HCT116 (cell line): ENCODE data around the gene TEX22. TPM values are rescaled to one million over a fixed set of nuclear protein-coding genes. Genes with fewer than 3 reads are reported as not detected.

Source experiments
- ATAC-seq: fragments of 200-7000 bp; cut with Tn5 transposase; 2 replicates; pipeline ENCODE4 v1.9.1; 2020; ENCODE audit warnings: mild to moderate bottlenecking, moderate library complexity
- BruUV-seq: library from RNA; stranded (reverse); fragments of 400-500 nt; replicated peaks from 2 replicates; lab custom pipeline; 2021; lab: Mats Ljungman, UMichigan
- CTCF ChIA-PET: fragments of 300-600 bp; sonication (Branson Sonifier 250); formaldehyde crosslinking; loops from one replicate; lab custom pipeline; 2021; ENCODE audit warnings: antibody characterized with exemption; lab: Charles Lee
- POLR2A ChIA-PET: fragments of 300-600, 350-600 bp; sonication (Branson Sonifier 250); formaldehyde crosslinking; loops from one replicate; lab custom pipeline; 2021; ENCODE audit warnings: antibody characterized with exemption; lab: Charles Lee
- RAD21 ChIA-PET, 2 experiments: fragments of 300-600 bp; sonication (Branson Sonifier 250); formaldehyde crosslinking; loops; one replicate each; lab custom pipeline; 2023; ENCODE audit warnings: low total read pairs in 2 of 2; ENCODE audit not compliant: uncharacterized antibody in 2 of 2, unreplicated experiment in 2 of 2, low non-redundant PET in 1 of 2; lab: Charles Lee
- DNase-seq: peaks from one replicate; pipeline ENCODE4 v3.0.0-alpha.2; 2010; ENCODE audit warnings: low read depth, low spot score
- H2AFZ ChIP-seq: fragments of 200-600 bp; shearing (Covaris generic), sonication (generic); 2 replicates; pipeline ENCODE4 v1.6.1; 2017; ENCODE audit warnings: low read depth, mixed run types, mixed read lengths, antibody characterized with exemption, low read length; ENCODE audit not compliant: poor library complexity, severe bottlenecking
- H3K27ac ChIP-seq: 2 replicates; pipeline ENCODE4 v1.5.1; 2012; ENCODE audit warnings: low read depth, low read length
- H3K27me3 ChIP-seq: fragments of 200-600 bp; sonication (generic); 2 replicates; pipeline ENCODE4 v1.6.1; 2016; ENCODE audit warnings: mixed run types, low read length, mixed read lengths; ENCODE audit not compliant: insufficient read depth
- H3K36me3 ChIP-seq, 2 experiments: fragments of 200-500 bp in 1 of 2; fragments of 200-600 bp in 1 of 2; sonication (Bioruptor generic) in 1 of 2; sonication (generic) in 1 of 2; 2 replicates each; pipeline versions ENCODE4 v1.5.1 to v1.6.1; 2014 to 2016; ENCODE audit warnings: low read length in 2 of 2, inconsistent platforms in 1 of 2, mixed read lengths in 1 of 2, mixed run types in 1 of 2; ENCODE audit not compliant: insufficient read depth in 2 of 2, control insufficient read depth in 1 of 2
- H3K4me1 ChIP-seq, 2 experiments: fragments of 200-600 bp in 1 of 2; sonication (generic) in 1 of 2; 2 replicates each; pipeline versions ENCODE4 v1.5.1 to v1.6.1; 2012 to 2017; ENCODE audit warnings: low read length in 2 of 2, inconsistent platforms in 1 of 2, mild to moderate bottlenecking in 1 of 2, mixed read lengths in 1 of 2, mixed run types in 1 of 2, moderate library complexity in 1 of 2; ENCODE audit not compliant: insufficient read depth in 2 of 2, control insufficient read depth in 1 of 2
- H3K4me2 ChIP-seq: fragments of 200-600 bp; sonication (generic); 2 replicates; pipeline ENCODE4 v1.6.1; 2017; ENCODE audit warnings: mixed run types, low read length, mixed read lengths
- H3K4me3 ChIP-seq, 2 experiments: fragments of 200-600 bp in 1 of 2; sonication (generic) in 1 of 2; replicated peaks in 1 of 2; 2 replicates each; pipeline ENCODE4 v1.5.1; 2011 to 2016; ENCODE audit warnings: low read length in 2 of 2, control low read depth in 1 of 2, low read depth in 1 of 2, mild to moderate bottlenecking in 1 of 2, mixed read lengths in 1 of 2, mixed run types in 1 of 2
- H3K79me2 ChIP-seq: fragments of 200-600 bp; sonication (generic); 2 replicates; pipeline ENCODE4 v1.6.1; 2017; ENCODE audit warnings: mild to moderate bottlenecking, mixed run types, low read length, moderate library complexity, mixed read lengths; ENCODE audit not compliant: insufficient read depth
- H3K9ac ChIP-seq: fragments of 200-600 bp; sonication (generic); 2 replicates; pipeline ENCODE4 v1.6.1; 2016; ENCODE audit warnings: low read length, mixed read lengths
- H3K9me2 ChIP-seq: fragments of 200-600 bp; sonication (generic), shearing (Covaris generic); 2 replicates; pipeline ENCODE4 v1.6.1; 2017; ENCODE audit warnings: mixed run types, mild to moderate bottlenecking, moderate library complexity; ENCODE audit not compliant: insufficient read depth
- H3K9me3 ChIP-seq, 2 experiments: fragments of 200-500 bp in 1 of 2; fragments of 200-600 bp in 1 of 2; sonication (Bioruptor generic) in 1 of 2; sonication (generic) in 1 of 2; 2 replicates each; pipeline ENCODE4 v1.6.1; 2014 to 2017; ENCODE audit warnings: low read length in 2 of 2, mixed read lengths in 2 of 2, inconsistent platforms in 1 of 2, low read depth in 1 of 2, mild to moderate bottlenecking in 1 of 2, mixed run types in 1 of 2, moderate library complexity in 1 of 2; ENCODE audit not compliant: control insufficient read depth in 1 of 2, insufficient read depth in 1 of 2
- H4K20me1 ChIP-seq: fragments of 200-600 bp; sonication (generic), shearing (Covaris generic); 2 replicates; pipeline ENCODE4 v1.6.1; 2017; ENCODE audit warnings: mixed run types, mild to moderate bottlenecking, moderate library complexity; ENCODE audit not compliant: insufficient read depth
- CEBPB ChIP-seq: IDR thresholded peaks from 2 replicates; pipeline ENCODE4 v1.6.1; 2012; ENCODE audit warnings: low read depth
- EGR1 ChIP-seq: IDR thresholded peaks from 2 replicates; pipeline ENCODE4 v1.6.1; 2012; ENCODE audit warnings: low read depth
- ELF1 ChIP-seq: IDR thresholded peaks from 2 replicates; pipeline ENCODE4 v1.6.1; 2012; ENCODE audit warnings: low read depth, borderline replicate concordance
- EZH2 ChIP-seq: fragments of 200-600 bp; sonication (generic); IDR thresholded peaks from 2 replicates; pipeline ENCODE4 v1.6.1; 2017; ENCODE audit warnings: antibody characterized with exemption, mixed run types
- RAD21 ChIP-seq: IDR thresholded peaks from 2 replicates; pipeline ENCODE4 v1.6.1; 2012; ENCODE audit warnings: low read depth, mild to moderate bottlenecking
- YY1 ChIP-seq: IDR thresholded peaks from 2 replicates; pipeline ENCODE4 v1.6.1; 2011; ENCODE audit warnings: low read length, low read depth, moderate library complexity, mild to moderate bottlenecking; ENCODE audit not compliant: insufficient replicate concordance; ENCODE audit errors: extremely low read depth
- intact Hi-C: fragments of 100-400 bp; cut with micrococcal nuclease; formaldehyde crosslinking; loops from 2 replicates; pipeline ENCODE4 v1.10.0; 2022
- total RNA-seq: library from RNA; stranded (reverse); gene quantifications from one replicate; pipeline ENCODE4 v1.2.1, GENCODE V29; 2021; ENCODE audit not compliant: unreplicated experiment
- TF ChIP-seq, protein P1 (sequence below): IDR thresholded peaks from 2 replicates; pipeline ENCODE4 v1.6.1; 2012
- TF ChIP-seq, protein P2 (sequence below): IDR thresholded peaks from 2 replicates; pipeline ENCODE4 v1.6.1; 2011; ENCODE audit warnings: mild to moderate bottlenecking, low read length, moderate library complexity; ENCODE audit not compliant: insufficient replicate concordance; ENCODE audit errors: extremely low read depth
- TF ChIP-seq, protein P3 (sequence below), 3 experiments: fragments of 200-600 bp in 1 of 3; sonication (generic) in 1 of 3; IDR thresholded peaks in 2 of 3; conservative IDR thresholded peaks in 1 of 3; 2 replicates each; pipeline ENCODE4 v1.5.1; 2012 to 2017; ENCODE audit warnings: low read depth in 2 of 3, low read length in 2 of 3, antibody characterized with exemption in 1 of 3, borderline replicate concordance in 1 of 3, control low read depth in 1 of 3, mild to moderate bottlenecking in 1 of 3, mixed read lengths in 1 of 3, mixed run types in 1 of 3, moderate library complexity in 1 of 3; ENCODE audit not compliant: insufficient read depth in 1 of 3

Gene TEX22
- total RNA-seq, 1 experiment from 2014 or later = 3.8 TPM

DNA sequence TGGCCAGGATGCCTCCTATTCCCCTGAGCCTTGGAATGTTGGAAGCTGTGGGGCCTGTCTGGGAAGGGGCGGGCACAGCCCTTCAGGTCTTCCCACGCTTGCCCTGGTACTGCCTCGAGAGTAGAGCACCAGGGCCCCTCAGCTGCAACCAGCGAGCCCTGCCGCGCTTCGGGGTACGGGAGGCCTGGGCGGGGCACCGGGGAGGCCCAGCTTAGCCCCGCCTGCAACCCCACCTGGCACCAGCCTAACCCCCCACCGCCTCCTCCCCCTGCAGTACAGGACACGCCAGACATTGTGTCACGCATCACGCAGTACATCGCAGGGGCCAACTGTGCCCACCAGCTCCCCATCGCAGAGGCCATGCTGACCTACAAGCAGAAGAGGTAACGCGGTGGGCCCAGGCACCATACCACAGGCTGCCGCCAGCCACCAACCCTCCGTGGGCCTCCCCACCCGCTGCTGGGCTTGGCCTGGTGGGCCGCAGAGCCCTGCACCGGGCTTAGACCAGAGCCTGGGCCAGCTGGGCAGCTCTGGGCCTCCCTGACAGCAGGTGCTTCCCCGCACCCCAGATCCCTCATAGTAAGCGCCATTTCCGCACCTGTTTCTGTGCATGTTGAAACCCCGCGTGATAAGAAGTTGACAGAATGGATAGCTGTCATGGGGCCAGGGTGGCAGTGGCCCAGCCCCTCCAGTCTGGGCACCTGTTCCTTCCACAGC, 13.6 kb upstream of the TEX22 start (continued):
- TF ChIP-seq RAD21 (no peak), CEBPB (no peak), EZH2 (no peak), ELF1 (no peak), EGR1 (no peak)
- TF ChIP-seq, protein P1, sequence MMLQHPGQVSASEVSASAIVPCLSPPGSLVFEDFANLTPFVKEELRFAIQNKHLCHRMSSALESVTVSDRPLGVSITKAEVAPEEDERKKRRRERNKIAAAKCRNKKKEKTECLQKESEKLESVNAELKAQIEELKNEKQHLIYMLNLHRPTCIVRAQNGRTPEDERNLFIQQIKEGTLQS = no peak
- TF ChIP-seq, all 23 proteins: peak for 0

DNA sequence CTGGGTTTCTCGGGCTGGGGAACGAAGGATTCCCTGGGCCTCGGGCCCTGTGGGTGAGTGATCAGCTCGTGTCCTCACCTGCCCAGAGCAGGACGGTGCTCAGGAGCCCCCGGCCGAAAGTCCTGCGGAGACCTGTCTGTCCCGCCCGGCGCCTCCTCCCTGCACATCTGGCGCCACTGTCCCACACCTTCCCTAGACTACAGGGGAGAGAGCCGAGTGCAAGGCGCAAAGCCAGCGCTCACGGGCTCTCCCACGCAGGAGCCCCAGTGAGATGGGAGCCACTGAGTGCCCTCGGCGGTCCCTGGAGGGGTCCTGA, 13.1 kb upstream of the TEX22 start:
- DNase-seq (no peak), ATAC-seq (no peak)
- ChIA-PET RAD21 (interaction anchor here in 1 of 2 experiments (0.6 kb wide), 1 partner anchor 143 kb away, joined by 3 read pairs; no protein-coding TSS in a partner anchor), CTCF (no interaction called here), POLR2A (no interaction called here)
- Histone ChIP-seq H3K9me3 (no peaks in the 10 kb centered on the region), H3K36me3 (no peaks in the 10 kb centered on the region), H3K9me2 (no peaks in the 10 kb centered on the region), H3K4me3 (no peak overlapping the region), H3K4me1 (no peaks in the 10 kb centered on the region), H3K27ac (no peak overlapping the region), H3K9ac (no peak overlapping the region), H3K27me3 (no peaks in the 10 kb centered on the region), H3K79me2 (no peaks in the 10 kb centered on the region), H4K20me1 (no peaks in the 10 kb centered on the region), H2AFZ (no peak overlapping the region), H3K4me2 (no peak overlapping the region)
- no peak for TF ChIP-seq YY1
- TF ChIP-seq, protein P2, sequence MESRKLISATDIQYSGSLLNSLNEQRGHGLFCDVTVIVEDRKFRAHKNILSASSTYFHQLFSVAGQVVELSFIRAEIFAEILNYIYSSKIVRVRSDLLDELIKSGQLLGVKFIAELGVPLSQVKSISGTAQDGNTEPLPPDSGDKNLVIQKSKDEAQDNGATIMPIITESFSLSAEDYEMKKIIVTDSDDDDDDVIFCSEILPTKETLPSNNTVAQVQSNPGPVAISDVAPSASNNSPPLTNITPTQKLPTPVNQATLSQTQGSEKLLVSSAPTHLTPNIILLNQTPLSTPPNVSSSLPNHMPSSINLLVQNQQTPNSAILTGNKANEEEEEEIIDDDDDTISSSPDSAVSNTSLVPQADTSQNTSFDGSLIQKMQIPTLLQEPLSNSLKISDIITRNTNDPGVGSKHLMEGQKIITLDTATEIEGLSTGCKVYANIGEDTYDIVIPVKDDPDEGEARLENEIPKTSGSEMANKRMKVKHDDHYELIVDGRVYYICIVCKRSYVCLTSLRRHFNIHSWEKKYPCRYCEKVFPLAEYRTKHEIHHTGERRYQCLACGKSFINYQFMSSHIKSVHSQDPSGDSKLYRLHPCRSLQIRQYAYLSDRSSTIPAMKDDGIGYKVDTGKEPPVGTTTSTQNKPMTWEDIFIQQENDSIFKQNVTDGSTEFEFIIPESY = no peak
- TF ChIP-seq, protein P3, sequence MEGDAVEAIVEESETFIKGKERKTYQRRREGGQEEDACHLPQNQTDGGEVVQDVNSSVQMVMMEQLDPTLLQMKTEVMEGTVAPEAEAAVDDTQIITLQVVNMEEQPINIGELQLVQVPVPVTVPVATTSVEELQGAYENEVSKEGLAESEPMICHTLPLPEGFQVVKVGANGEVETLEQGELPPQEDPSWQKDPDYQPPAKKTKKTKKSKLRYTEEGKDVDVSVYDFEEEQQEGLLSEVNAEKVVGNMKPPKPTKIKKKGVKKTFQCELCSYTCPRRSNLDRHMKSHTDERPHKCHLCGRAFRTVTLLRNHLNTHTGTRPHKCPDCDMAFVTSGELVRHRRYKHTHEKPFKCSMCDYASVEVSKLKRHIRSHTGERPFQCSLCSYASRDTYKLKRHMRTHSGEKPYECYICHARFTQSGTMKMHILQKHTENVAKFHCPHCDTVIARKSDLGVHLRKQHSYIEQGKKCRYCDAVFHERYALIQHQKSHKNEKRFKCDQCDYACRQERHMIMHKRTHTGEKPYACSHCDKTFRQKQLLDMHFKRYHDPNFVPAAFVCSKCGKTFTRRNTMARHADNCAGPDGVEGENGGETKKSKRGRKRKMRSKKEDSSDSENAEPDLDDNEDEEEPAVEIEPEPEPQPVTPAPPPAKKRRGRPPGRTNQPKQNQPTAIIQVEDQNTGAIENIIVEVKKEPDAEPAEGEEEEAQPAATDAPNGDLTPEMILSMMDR (IDR thresholded peaks at IDR 0.05 in 2 of 3, conservative IDR thresholded peaks at IDR 0.05 in 1 of 3; ENCODE audit: borderline replicate concordance in 1 of 3, insufficient read depth in 1 of 3, low read depth in 2 of 3, low read length in 2 of 3) = no peak
- BruUV-seq = no TSS peak
- intact Hi-C loops = no loop called here
